ENCODE results near the gene GALNT14.

- TF ChIP-seq, protein P1, sequence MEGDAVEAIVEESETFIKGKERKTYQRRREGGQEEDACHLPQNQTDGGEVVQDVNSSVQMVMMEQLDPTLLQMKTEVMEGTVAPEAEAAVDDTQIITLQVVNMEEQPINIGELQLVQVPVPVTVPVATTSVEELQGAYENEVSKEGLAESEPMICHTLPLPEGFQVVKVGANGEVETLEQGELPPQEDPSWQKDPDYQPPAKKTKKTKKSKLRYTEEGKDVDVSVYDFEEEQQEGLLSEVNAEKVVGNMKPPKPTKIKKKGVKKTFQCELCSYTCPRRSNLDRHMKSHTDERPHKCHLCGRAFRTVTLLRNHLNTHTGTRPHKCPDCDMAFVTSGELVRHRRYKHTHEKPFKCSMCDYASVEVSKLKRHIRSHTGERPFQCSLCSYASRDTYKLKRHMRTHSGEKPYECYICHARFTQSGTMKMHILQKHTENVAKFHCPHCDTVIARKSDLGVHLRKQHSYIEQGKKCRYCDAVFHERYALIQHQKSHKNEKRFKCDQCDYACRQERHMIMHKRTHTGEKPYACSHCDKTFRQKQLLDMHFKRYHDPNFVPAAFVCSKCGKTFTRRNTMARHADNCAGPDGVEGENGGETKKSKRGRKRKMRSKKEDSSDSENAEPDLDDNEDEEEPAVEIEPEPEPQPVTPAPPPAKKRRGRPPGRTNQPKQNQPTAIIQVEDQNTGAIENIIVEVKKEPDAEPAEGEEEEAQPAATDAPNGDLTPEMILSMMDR (IDR thresholded peaks at IDR 0.05; ENCODE audit: low read length): no peak
- no peak for TF ChIP-seq EZH2 (optimal IDR thresholded peaks at IDR 0.05; ENCODE audit: low read depth, low read length)
Measured at GRCh38 chr2:30974554-30974953, 163.7 kb downstream of the GALNT14 start.
